HG03575 (cell line): Measurements from ENCODE around the gene MRPS2.
"Not testable (repeated sequence)": the region's sequence is repeated elsewhere in the genome, so short reads cannot be mapped to it uniquely, and the experiment has no call there.

Source experiments
- ATAC-seq: cut with Tn5 transposase; IDR thresholded peaks from one replicate; pipeline ENCODE4 v1.9.1; 2021; ENCODE audit not compliant: unreplicated experiment, insufficient number of reproducible peaks, low FRiP score; ENCODE audit errors: extremely low read depth

The MRPS2 gene

GRCh38 chr9:135525241-135526088 lies 25.0 kb downstream of the MRPS2 start:
- no peak for ATAC-seq

GRCh38 chr9:135526089-135526729 lies 25.7 kb downstream of the MRPS2 start:
- ATAC-seq: no peak

- no peak for ATAC-seq
Observed at GRCh38 chr9:135526730-135527571, 26.5 kb downstream of the MRPS2 start.

GRCh38 chr9:135528842-135529435 lies 28.5 kb downstream of the MRPS2 start:
- not testable (repeated sequence) for ATAC-seq

GRCh38 chr9:135530146-135530545 lies 29.7 kb downstream of the MRPS2 start:
- no peak for ATAC-seq

- ATAC-seq: no peak
Observed at GRCh38 chr9:135531096-135531495, 30.6 kb downstream of the MRPS2 start.

- no peak for ATAC-seq
Observed at GRCh38 chr9:135533113-135533512, 32.6 kb downstream of the MRPS2 start.

- no peak for ATAC-seq
Observed at GRCh38 chr9:135533674-135534073, 33.2 kb downstream of the MRPS2 start.

GRCh38 chr9:135534192-135534711 lies 33.8 kb downstream of the MRPS2 start:
- not testable (repeated sequence) for ATAC-seq

- ATAC-seq: not testable (repeated sequence)
Observed at GRCh38 chr9:135534826-135535225, 34.3 kb downstream of the MRPS2 start.

GRCh38 chr9:135535631-135536030 lies 35.1 kb downstream of the MRPS2 start:
- ATAC-seq: not testable (repeated sequence)

GRCh38 chr9:135536216-135536615 lies 35.7 kb downstream of the MRPS2 start:
- ATAC-seq: no peak

GRCh38 chr9:135543262-135543894 lies 42.9 kb downstream of the MRPS2 start:
- ATAC-seq: not testable (repeated sequence)

GRCh38 chr9:135544981-135545635 lies 44.6 kb downstream of the MRPS2 start:
- no peak for ATAC-seq

- ATAC-seq: not testable (repeated sequence)
Observed at GRCh38 chr9:135545646-135546176, 45.2 kb downstream of the MRPS2 start, which contains the start of gene OBP2A. Gene OBP2A (plus strand): TSS chr9:135546126. CDS start chr9:135546181, 55 bp downstream.

- ATAC-seq: not testable (repeated sequence)
Observed at GRCh38 chr9:135546792-135547617, 46.5 kb downstream of the MRPS2 start.
